Esophagus muscularis mucosa (tissue), 4 donors: ENCODE measurements around the gene NUCB2. TPM values are rescaled to one million over a fixed set of nuclear protein-coding genes. Genes with fewer than 3 reads are reported as not detected.
"Not testable (repeated sequence)": the region's sequence is repeated elsewhere in the genome, so short reads cannot be mapped to it uniquely, and the experiment has no call there.

Source experiments
- DNase-seq: peaks from one replicate; pipeline ENCODE4 v3.0.0-alpha.2; 2017; ENCODE audit errors: extremely low spot score
- H3K27ac ChIP-seq, 4 donors: fragments of 200-600 bp; sonication (generic); replicated peaks in 1 of 4; 1 replicate in 3 of 4; 2 replicates in 1 of 4; pipeline ENCODE4 v1.5.1; 2016 to 2019; ENCODE audit warnings: mild to moderate bottlenecking in 1 of 4
- H3K27me3 ChIP-seq, 4 donors: fragments of 200-600 bp; sonication (generic); one replicate each; pipeline versions ENCODE4 v1.5.1 to v1.6.0; 2016 to 2019
- H3K36me3 ChIP-seq, 4 donors: fragments of 200-600 bp; sonication (generic); one replicate each; pipeline ENCODE4 v1.5.1; 2016 to 2019
- H3K4me1 ChIP-seq, 4 donors: fragments of 200-600 bp; sonication (generic); one replicate each; pipeline ENCODE4 v1.5.1; 2016 to 2019
- H3K4me3 ChIP-seq, 4 donors: fragments of 200-600 bp; sonication (generic); 1 replicate in 2 of 4; 2 replicates in 2 of 4; pipeline ENCODE4 v1.5.1; 2016 to 2019; ENCODE audit warnings: mild to moderate bottlenecking in 4 of 4, moderate library complexity in 1 of 4
- H3K9me3 ChIP-seq, 4 donors: fragments of 200-600 bp; sonication (generic); 1 replicate in 3 of 4; 2 replicates in 1 of 4; pipeline ENCODE4 v1.5.1; 2016 to 2019
- EP300 ChIP-seq: sonication (generic); formaldehyde crosslinking; IDR thresholded peaks from one replicate; pipeline ENCODE4 v1.6.1; 2017; ENCODE audit warnings: antibody characterized with exemption
- POLR2A ChIP-seq: fragments of 450-650 bp; IDR thresholded peaks from one replicate; pipeline ENCODE4 v1.6.1; 2017; ENCODE audit warnings: antibody characterized with exemption, moderate library complexity, mild to moderate bottlenecking, low read depth
- POLR2AphosphoS5 ChIP-seq, 2 donors: sonication (generic); formaldehyde crosslinking; IDR thresholded peaks; one replicate each; pipeline ENCODE4 v1.6.1; 2017; ENCODE audit warnings: antibody characterized with exemption in 2 of 2
- WGBS: methylation state at CpG from one replicate; pipeline ENCODE4 v1.1.5; 2018; 5-methylcytosine and 5-hydroxymethylcytosine counted together
- intact Hi-C: fragments of 100-400 bp; cut with DNase I; formaldehyde crosslinking; loops from one replicate; pipeline ENCODE4 v1.15.1; 2023
- total RNA-seq, 4 donors: library from RNA; depleted of rRNA; stranded (reverse); fragments of >200 nt; gene quantifications; one replicate each; pipeline versions ENCODE4 v1.1.0 to v1.2.1, GENCODE V29; 2016
- TF ChIP-seq, protein P1 (sequence below), 3 experiments: fragments of 200-600 bp in 2 of 3; fragments of 450-650 bp in 1 of 3; sonication (generic) in 2 of 3; IDR thresholded peaks; one replicate each; pipeline ENCODE4 v1.5.1; 2017 to 2019; ENCODE audit warnings: antibody characterized with exemption in 3 of 3, mild to moderate bottlenecking in 2 of 3, moderate library complexity in 1 of 3

The NUCB2 gene
- 10 to 100 TPM; 34.3 to 43.8 (median 42.6) TPM for total RNA-seq

DNA sequence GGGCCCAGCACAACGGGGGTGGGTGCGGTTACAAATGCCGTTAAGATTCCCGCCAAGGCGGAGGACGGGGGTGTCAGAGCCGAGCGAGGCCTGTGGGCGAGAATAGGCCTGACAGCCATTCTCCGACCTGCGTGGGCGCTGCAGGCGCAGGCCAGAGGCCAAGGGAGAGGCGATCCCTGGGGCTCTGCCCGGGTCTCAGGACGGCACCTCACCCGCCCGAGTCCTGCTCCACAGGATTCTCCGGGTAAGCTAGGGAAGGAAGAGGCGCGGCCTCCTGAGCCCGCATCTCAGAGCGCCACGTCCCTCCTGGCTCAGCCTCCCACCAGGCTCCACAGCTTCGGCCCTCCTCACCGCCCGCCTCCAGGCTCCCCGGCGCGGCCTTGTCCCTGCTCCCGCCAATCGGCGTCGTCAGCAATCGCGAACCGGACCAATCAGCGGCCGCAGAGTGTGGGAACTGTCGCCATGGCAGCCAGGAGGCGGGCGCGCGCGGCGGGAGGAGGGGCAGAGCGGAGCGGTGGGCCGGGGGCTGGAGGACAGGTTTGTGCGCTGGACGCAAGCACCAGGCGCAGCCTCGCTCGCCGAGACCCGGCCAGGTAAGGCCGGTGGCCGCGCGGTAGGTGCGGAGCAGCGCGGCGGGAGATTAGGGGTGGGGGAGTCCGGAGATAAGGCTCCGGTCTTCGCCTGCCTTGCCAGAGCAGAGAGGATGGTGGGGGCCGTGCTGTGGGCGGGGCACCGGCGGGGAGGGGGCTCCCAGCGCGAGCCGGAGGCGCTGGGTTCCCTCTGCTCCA is at the start of gene NUCB2:
NUCB2 (plus strand) TSS at position 504 of the 788 bp plus-strand sequence. CDS start 18,585 bp downstream, outside the sequence.
- intact Hi-C loops = loop anchor here (5.0 kb wide), 1 partner anchor 44 kb away; no protein-coding TSS in a partner anchor
- Histone ChIP-seq H3K4me1 (peaks cover 8 to 20% (median 15%) of the 10 kb centered on the region in 4 donors), H3K4me3 (peak within 1 kb of the TSS; percentile 77 to 98 (median 94)), H3K9me3 (no peaks in the 10 kb centered on the region), H3K27me3 (no peaks in the 10 kb centered on the region), H3K27ac (peak within 1 kb of the TSS; percentile 86 to 95 (median 95)), H3K36me3 (no peaks in the 10 kb centered on the region)
- 1% methylated on average over 27 of the region's 75 CpGs for WGBS
- peak; percentile 97 for DNase-seq
- peak; percentile 80 to 89 for TF ChIP-seq POLR2AphosphoS5 (IDR thresholded peaks at IDR 0.05)
- no peak for TF ChIP-seq POLR2A
- TF ChIP-seq, protein P1, sequence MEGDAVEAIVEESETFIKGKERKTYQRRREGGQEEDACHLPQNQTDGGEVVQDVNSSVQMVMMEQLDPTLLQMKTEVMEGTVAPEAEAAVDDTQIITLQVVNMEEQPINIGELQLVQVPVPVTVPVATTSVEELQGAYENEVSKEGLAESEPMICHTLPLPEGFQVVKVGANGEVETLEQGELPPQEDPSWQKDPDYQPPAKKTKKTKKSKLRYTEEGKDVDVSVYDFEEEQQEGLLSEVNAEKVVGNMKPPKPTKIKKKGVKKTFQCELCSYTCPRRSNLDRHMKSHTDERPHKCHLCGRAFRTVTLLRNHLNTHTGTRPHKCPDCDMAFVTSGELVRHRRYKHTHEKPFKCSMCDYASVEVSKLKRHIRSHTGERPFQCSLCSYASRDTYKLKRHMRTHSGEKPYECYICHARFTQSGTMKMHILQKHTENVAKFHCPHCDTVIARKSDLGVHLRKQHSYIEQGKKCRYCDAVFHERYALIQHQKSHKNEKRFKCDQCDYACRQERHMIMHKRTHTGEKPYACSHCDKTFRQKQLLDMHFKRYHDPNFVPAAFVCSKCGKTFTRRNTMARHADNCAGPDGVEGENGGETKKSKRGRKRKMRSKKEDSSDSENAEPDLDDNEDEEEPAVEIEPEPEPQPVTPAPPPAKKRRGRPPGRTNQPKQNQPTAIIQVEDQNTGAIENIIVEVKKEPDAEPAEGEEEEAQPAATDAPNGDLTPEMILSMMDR (IDR thresholded peaks at IDR 0.05) = peak in 1 of 3 experiments; percentile 16
- TF ChIP-seq EP300 = no peak

DNA sequence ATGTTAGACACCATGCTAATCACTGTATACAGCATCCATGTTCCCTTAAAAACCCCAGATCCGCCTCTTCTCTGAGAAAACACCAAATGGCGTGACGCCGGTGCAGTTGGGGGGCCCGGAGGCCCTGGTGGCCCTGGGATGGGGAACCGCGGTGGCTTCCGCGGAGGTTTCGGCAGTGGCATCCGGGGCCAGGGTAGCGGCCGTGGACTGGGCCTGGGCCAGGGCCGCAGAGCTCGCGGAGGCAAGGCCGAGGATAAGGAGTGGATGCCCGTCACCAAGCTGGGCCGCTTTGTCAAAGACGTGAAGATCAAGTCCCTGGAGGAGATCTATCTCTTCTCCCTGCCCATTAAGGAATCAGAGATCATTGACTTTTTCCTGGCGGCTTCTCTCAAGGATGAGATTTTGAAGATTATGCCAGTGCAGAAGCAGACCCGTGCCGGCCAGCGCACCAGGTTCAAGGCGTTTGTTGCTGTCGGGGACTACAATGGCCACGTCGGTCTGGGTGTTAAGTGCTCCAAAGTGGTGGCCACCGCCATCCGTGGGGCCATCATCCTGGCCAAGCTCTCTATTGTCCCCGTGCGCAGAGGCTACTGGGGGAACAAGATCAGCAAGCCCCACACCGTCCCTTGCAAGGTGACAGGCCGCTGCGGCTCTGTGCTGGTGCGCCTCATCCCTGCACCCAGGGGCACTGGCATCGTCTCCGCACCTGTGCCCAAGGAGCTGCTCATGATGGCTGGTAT is 48.2 kb upstream of the NUCB2 start:
- DNase-seq, H3K27me3 ChIP-seq, H3K27ac ChIP-seq, H3K4me1 ChIP-seq, H3K4me3 ChIP-seq, intact Hi-C loops, H3K36me3 ChIP-seq, H3K9me3 ChIP-seq: not testable (repeated sequence)
- 94% methylated on average over 33 of the region's 38 CpGs for WGBS

DNA sequence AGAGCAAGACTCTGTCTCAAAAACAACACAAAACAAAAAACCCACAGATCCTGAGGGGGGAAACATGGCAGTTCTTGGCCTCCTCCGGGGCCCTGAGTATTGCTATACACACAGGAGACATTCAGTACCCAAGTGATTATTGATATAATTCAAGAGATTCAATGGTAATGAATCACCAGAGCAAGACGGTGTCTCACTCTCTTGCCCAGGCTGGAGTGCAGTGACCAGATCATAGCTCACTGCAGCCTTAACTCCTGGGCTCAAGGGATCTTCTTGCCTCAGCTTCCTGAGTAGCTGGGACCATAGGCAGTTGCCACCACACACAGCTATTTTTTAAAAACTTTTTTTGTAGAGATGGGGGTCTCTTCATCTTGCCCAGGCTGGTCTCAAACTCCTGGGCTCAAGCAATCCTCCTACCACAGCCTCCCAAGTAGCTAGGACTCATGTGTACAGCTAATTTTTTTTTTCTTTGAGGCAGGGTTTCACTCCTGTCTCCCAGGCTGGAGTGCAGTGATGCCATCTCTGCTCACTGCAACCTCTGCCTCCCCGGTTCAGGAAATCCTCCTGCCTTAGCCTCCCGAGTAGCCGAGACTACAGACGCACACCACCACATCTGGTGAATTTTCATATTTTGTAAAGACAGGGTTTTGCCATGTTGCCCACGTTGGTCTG is 46.9 kb upstream of the NUCB2 start:
- H3K9me3 ChIP-seq = no peaks in the 10 kb centered on the region
- no peaks in the 10 kb centered on the region for H3K27me3 ChIP-seq
- H3K27ac ChIP-seq = no peak overlapping the region
- no peaks in the 10 kb centered on the region for H3K36me3 ChIP-seq
- intact Hi-C loops = loop anchor here (5.0 kb wide), 2 partner anchors 48 to 273 kb away; partner anchors contain the start of gene NUCB2
- H3K4me1 ChIP-seq = peaks cover 0 to 8% (median 0%) of the 10 kb centered on the region in 4 donors
- TF ChIP-seq POLR2A = no peak
- no peak for TF ChIP-seq POLR2AphosphoS5 (IDR thresholded peaks at IDR 0.05)
- TF ChIP-seq EP300 = no peak
- TF ChIP-seq, protein P1 (IDR thresholded peaks at IDR 0.05) = no peak
- no peak for DNase-seq
- 74% methylated on average over 7 of the region's 7 CpGs for WGBS
- H3K4me3 ChIP-seq = no peak overlapping the region

DNA sequence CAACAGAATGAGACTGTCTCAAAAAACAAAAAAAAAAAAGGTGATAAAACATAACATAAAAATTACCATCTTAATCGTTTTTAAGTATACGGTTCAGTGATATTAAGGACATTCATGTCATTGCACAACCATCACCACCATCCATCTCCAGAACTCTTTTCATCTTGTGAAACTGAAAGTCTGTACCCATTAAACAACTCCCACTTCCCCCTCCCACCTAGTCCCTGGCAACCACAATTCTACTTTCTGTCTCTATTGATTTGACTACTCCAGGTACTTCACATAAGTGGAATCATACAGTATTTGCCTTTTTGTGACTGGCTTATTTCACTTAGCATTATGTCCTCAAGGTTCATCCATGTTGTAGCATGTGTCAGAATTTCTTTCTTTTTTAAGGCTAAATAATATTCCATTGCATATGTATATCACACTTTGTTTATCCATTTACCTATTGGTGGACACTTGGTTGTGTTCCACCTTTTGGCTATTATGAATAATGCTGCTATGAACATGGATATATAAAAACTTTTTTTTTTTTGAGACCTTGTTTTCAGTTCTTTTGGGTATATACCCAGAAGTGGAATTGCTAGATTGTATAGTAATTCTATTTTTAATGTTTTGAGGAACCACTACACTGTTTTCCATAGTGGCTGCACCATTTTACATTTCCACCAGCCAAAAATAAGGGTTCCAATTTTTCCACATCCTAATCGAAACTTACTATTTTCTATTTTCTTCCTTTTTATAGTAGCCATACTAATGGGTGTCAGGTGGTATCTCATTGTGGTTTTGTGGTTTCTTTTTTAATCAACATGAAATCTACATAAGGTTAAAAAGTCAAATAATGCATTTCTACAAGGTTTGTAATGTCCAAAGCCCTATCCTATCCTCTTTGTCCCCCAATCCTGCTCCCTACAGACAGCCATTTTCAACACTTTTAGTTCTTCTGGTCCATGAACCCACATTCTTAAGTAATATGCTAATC is 45.4 kb upstream of the NUCB2 start:
- Histone ChIP-seq H3K27me3 (no peaks in the 10 kb centered on the region), H3K27ac (no peak overlapping the region), H3K4me1 (peaks cover 0 to 8% (median 0%) of the 10 kb centered on the region in 4 donors), H3K4me3 (no peak overlapping the region), H3K9me3 (no peaks in the 10 kb centered on the region), H3K36me3 (no peaks in the 10 kb centered on the region)
- 80% methylated on average over 3 of the region's 3 CpGs for WGBS
- no peak for DNase-seq
- intact Hi-C loops = loop anchor here (5.0 kb wide), 2 partner anchors 46 to 271 kb away; partner anchors contain the start of gene NUCB2
- TF ChIP-seq POLR2AphosphoS5 (IDR thresholded peaks at IDR 0.05) (no peak), EP300 (no peak), POLR2A (no peak)
- TF ChIP-seq, protein P1 (IDR thresholded peaks at IDR 0.05) = no peak
